Stimulated activated CD8-positive, alpha-beta memory T cell treated with anti-CD3 and anti-CD28 coated beads, Interleukin-4, amount 100 ng/mL, for 1 hour (primary cell): ENCODE results near the gene OASL.

Experiments
- DNase-seq, 2 donors: peaks; one replicate each; pipeline ENCODE4 v3.0.0-alpha.2; 2020; ENCODE audit warnings: low read depth in 2 of 2, low spot score in 1 of 2

The OASL gene

DNA sequence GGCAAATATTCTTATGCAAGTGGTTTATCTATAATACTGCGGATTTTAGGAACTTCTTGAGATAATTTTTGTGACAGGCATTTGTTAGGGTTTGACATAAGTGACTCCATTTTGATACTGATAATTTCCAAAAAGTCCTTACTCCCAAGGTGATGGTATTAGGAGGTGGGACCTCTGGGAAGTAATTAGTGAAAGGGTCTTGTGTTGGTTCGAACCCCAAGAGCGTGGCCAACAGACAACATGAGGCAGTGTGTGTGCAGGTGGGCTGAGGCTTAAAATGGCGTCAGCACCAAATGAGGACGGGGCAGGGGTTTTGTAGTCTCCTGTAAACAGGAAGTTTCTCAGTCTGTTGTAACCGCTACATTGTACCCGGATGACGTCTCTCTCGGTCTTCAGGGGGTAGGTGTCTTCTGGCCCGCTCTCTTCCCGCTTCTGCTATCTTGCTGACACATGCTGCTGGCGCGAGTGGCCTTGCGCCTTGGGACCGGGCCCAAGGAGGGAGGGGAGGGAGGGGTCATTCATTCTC, 21.0 kb downstream of the OASL start:
- DNase-seq, result no peak

DNA sequence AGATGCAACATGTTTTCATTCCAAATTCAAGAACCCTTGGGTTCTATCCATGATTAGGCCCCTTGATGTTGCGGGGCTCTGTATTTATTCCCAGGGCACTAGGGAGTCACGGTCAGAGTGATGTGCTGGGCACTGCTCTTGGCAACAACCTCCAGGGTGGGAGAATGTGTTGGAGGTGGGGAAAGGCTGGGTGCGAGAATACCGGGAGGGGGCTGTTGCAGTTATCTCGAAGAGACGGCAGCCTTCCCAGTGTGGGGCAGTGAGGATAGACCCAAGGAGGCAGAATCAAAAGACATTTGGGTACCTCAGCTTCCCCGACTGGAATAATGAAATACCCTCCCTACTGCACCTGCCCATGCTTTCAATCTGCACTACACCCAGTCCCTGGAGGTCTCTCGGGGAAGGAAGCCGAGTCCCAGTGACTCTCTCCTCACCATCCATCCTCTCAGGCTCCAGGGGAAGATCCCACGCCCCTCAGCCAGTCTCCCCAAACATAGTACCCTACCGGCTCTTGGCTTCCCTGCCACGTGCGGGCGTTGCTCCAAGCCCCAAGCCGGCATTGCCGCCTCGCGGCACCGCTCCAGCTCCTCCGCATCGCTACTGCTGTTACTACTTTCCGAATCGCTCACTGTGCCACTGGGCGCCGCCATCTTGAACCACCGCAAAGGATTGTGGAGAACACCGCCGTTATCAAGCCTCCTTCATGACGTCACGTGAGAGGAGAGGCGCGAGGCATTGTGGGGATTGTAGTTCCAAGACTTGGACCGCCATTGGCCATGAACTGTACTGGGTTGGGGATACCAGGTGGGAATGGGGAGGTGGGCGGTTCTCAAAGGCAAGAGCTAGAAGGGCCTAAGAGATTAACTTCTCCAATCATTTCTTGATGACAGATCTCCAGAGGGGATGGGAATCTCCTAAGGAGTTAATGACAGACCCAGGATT, 22.9 kb downstream of the OASL start, which contains the start of gene C12orf43:
Gene C12orf43, minus strand, starts transcription at position 663 of the 942 bp plus-strand sequence. Its CDS starts 13 bp downstream, at position 650.
- peak; percentile 81 for DNase-seq

DNA sequence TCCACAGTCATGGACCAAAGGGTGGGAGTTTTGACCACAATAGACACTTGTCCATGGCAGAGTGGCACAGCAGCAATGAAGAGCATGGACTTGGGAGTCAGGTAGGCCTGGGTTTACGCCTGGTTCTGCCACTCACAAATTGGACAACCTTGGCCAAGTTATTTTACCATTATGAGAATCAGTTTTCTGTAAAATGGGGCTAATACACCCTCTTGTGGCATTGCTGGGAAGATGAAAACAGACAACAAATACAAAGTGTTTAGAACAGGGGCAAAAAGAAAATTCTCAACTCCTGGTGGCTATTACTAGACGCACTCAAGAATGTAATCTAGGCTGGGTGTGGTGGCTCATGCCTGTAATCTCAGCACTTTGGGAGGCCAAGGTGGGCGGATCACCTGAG, 25.3 kb downstream of the OASL start:
- DNase-seq, result no peak

DNA sequence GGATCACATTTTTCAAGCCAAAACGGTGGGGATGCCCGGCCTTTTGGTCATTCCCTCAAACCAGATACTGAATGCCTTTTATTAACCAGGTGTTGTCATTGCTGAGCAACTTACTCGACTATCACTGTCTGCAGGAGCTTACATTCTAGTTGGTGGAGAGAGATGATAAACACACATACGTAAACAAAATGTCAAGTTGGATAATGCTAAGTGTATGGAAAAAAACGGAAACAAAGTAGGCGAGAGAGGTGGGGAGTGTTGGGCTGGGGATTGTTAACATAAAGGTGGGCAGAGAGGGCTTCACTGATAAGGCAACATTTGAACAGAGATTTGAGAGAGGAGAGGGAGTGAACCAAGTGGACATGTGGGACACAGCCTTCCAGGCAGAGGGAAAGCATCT, 27.2 kb downstream of the OASL start:
- DNase-seq, result no peak

DNA sequence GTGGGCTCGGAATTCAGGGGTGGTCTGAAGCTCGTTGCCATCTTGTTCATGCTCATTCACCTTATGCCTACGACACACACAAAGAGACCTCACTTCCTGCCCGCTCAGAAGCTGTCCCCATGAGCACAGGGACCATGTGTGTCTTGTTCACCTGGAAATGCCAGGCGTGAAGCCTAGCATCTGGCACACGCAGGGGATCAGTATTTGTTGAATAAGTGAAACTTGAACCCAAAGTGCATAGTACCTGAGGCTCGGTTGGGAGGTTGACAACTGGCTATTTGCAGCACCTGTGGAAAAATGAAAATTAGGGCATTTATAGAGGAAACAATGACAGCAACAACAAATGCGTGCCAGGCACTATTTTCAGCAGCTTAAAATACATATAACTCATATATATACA, 28.2 kb downstream of the OASL start:
- DNase-seq, result no peak

DNA sequence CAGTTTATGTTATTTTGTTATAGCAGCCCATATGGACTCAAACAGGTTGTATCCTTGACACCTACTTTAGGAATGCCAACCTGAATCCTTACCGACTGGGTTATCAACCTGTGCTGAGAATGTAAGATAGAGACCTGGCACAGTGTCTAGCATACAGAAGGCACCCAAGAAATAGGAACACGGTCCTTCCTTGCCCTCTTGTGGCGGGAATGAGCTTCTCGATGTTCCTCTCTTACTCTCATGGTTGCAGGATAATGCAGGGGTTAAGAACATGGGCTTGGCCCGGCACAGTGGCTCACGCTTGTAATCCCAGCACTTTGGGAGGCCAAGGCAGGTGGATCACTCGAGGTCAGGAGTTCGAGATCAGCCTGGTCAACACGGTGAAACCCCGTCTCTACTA, 29.3 kb downstream of the OASL start:
- DNase-seq, result no peak

DNA sequence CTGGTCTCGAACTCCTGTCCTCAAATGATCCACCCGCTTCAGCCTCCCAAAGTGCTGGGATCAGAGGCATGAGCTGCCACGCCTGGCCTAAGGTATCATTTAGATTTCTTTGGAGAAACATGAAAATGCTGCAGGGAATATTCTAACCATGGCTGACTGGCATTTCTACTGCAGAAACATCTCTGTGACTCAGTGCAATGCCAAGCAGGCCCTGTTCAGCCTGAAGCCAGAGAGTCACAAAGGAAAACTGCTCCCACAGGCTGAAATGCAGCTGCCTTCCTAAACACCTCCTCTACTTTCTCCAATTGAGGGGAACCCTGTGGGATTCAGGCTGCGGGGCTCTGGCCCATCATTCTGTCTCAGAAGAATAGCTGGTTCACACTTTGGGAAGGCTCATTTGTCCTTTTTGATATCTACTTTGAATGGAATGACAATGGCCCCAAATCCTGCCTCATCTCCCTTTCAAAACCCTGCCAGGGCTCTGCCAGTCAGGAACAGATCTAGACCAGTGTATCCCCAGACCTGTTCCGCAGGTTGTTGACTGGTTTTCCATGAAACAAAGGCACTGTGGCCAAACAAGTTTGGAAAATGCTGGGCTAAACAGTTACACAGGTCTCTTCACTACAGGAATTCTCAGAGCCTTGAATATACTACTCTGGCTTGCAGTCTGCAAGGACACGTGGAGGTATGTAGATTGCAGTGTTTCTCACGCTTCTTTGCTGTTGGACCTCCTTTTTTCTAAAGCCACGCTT, 30.5 kb downstream of the OASL start:
- no peak for DNase-seq

DNA sequence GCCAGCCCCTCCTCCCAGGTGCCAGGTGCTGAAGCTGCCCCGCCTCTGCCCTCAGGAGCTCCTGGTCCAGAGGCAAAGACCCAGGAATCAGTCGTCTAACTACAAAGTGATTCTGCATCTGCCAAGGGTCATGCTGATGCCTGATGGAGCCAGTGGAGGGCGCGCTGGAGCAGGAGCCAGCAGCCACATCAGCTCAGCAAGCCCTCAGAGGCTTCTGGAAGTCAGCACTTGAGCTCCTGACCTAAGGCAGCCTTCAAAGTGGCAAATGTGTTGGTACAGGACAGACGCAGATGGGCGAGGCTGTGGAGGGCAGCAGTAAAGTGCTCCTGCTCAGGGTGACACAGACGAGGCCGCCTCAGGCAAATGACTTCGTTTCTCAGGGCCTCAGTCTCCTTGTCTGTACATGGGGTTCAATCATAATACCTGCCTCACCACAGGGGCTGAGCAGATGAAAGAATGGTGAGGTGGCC, 33.7 kb downstream of the OASL start:
- DNase-seq, result peak; percentile 13 to 14

DNA sequence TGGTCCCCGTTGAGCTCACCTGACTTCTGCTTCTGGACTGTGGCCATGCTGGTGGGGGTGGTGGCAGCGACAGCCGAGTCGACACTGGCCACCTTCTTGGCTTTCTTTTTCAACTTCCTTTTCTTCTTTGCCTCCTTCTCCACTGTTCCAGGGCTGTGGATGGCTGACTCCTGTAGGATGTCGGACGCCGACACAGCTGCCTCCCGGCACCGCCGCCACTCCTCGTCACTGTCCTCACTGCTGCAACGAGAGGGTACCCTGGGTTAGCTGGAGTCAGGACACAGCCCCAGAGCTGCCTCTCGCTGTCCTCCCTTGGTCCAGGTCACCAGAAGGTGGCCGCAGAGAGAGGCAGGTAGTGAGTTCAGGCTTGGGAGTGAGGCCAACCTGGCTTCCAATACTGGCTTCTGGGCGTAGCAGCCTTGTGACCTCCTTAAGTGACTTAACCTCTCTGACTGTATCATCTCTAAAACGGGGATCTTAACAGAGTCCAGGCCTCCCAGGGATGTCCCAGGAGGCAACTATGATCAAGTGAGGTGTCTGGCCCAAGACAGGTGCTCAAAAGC, 34.7 kb downstream of the OASL start:
- no peak for DNase-seq

DNA sequence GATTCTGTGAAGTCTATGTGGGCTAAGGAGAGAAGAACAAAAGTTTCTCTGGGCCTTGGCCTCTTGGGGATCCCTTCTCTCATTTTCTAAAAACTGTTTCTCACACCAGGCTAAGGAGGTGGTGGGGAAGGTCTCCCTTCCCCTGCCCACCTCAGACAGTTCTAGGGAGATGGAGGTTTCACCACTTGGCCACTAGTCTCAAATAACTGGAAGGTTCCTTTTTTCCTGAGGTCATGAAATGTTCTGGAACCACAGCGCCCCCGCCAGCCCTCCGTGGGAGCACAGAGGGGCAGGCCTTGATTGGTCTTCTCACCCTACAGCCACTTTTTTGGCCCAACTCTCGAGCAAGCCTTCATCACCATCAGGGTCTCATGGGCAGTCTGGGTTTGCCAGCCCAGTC, 35.4 kb downstream of the OASL start:
- no peak for DNase-seq

DNA sequence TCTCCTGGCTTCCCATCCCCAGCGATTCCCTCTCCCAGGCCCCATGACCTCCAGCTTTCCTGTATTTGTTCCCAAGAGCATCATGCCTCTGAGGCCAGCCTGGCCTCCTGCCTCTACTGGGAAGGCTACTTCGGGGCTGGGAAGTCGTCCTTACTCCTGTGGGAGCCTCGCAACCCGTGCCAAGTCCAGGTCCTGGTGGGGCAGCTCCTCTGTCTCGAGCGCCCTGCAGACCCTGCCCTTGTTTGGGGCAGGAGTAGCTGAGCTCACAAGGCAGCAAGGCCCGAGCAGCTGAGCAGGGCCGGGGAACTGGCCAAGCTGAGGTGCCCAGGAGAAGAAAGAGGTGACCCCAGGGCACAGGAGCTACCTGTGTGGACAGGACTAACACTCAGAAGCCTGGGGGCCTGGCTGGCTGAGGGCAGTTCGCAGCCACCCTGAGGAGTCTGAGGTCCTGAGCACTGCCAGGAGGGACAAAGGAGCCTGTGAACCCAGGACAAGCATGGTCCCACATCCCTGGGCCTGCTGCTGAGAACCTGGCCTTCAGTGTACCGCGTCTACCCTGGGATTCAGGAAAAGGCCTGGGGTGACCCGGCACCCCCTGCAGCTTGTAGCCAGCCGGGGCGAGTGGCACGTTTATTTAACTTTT, 37.1 kb downstream of the OASL start:
- no peak for DNase-seq

DNA sequence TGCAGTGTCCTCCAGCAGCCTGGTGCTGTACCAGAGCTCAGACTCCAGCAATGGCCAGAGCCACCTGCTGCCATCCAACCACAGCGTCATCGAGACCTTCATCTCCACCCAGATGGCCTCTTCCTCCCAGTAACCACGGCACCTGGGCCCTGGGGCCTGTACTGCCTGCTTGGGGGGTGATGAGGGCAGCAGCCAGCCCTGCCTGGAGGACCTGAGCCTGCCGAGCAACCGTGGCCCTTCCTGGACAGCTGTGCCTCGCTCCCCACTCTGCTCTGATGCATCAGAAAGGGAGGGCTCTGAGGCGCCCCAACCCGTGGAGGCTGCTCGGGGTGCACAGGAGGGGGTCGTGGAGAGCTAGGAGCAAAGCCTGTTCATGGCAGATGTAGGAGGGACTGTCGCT, 38.0 kb downstream of the OASL start:
- DNase-seq, result no peak

DNA sequence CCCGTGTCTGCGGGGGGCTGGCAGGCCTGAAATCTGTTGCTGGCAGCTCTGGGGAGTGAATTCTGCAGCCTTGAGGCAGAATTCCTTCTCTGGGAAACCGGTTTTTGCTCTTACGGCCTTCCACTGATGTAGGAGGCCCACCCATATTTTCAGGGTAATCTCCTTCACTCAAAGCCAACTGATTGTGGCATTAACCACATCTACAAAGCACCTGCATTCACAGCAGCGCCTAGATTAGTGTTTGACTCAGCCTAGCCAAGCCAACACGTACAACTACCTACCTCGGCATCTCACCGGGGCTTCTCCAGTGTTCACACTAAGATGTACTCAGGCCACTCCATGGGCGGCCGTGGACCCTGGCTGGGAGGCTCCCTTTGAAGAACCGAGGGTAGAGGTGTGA, 38.5 kb downstream of the OASL start:
- no peak for DNase-seq

DNA sequence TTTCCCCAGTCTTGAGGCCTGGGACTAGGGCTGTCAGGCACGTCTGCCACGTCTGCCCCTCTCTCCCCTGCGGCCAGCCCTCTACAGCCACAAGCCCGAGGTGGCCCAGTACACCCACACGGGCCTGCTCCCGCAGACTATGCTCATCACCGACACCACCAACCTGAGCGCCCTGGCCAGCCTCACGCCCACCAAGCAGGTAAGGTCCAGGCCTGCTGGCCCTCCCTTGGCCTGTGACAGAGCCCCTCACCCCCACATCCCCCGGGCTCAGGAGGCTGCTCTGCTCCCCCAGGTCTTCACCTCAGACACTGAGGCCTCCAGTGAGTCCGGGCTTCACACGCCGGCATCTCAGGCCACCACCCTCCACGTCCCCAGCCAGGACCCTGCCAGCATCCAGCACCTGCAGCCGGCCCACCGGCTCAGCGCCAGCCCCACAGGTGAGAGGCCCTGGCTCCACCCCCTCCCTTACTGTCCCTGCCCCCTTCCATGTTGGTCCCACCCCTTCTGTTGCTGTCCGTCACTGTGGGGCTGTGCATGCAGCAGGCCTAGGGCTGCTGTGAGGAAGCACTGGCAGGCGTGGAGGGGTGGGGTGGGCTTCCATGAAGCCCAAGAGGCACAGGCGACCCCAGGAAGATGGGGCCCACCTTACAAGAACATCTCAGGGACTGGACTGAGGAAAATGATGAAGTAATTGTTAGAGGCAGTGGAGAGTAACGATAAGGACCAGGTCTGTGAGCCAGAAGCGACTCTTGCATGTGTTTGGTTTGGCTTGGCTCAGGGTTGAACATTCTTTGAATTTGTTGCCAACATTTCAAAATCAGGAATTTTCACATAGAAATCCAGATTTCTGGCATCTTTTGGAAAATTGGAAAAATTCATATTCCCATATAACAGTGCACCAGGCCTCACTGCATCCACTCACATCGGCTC, 39.6 kb downstream of the OASL start:
- DNase-seq, result no peak

DNA sequence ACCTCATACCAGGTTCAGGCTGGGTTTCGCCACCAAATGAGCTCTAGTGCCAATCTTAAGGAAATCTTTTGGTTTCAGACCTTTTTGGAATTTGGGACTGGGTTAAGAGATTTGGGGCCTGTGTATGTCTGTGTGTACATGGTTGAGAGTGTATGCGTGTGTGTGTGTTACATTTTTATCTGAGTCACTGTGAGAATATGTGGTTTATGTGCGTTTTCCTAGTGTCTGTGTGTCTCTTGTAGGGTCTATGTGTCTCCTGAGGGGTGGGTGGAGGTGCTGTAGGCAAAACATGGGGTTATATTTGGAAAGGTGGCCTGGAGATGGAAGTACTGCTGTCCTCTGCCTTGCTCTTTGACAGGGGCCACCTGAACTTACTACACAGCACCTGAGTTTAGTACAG, 40.6 kb downstream of the OASL start:
- DNase-seq, result no peak

DNA sequence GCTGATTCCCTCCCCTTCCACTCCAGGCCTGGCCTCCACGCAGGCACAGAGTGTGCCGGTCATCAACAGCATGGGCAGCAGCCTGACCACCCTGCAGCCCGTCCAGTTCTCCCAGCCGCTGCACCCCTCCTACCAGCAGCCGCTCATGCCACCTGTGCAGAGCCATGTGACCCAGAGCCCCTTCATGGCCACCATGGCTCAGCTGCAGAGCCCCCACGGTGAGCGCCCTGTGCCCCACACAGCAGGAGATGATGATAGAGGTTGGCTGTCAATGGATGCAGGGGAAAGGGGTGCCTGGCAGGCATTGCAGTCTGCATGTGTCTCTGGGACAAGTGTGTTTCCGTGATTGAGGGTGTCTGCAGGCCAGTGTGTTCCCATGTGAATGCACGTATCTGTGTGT, 41.6 kb downstream of the OASL start:
- DNase-seq, result no peak

DNA sequence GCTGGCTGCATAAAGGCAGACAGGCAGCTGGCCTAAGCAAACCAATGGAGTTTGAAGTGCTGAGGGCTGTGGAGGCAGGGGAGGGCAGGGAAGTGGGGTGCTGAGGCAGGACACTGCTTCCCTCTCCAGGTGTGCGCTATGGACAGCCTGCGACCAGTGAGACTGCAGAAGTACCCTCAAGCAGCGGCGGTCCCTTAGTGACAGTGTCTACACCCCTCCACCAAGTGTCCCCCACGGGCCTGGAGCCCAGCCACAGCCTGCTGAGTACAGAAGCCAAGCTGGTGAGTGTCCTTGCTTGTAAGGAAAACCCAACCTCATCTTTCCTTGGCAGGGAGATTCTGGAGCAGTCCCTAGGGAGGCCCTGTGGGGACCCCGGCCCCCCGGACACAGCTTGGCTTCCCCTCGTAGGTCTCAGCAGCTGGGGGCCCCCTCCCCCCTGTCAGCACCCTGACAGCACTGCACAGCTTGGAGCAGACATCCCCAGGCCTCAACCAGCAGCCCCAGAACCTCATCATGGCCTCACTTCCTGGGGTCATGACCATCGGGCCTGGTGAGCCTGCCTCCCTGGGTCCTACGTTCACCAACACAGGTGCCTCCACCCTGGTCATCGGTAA, 42.8 kb downstream of the OASL start:
- no peak for DNase-seq

DNA sequence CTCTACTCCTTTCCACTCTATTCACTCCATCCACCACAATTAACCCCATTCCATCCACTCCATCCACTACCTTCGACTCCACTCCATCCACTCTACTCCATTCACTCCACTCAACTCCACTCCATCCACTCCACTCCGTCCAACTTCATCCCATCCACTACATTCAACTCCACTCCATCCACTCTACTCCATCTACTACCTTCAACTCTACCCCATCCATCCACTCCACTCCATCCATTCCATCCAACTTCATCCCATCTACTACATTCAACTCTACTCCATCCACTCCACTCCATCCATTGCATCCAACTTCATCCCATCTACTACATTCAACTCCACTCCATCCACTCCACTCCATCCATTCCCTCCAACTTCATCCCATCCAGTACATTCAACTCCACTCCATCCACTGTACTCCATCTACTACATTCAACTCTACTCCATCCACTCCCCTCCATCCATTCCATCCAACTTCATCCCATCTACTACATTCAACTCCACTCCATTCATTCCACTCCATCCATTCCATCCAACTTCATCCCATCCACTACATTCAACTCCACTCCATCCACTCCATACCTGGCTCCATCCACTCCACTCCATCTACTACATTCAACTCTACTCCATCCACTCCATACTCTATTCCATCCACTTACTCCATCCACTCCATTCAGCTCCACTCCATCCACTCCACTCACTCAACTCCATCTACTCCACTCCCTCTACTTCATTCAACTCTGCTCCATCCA, 44.3 kb downstream of the OASL start:
- no peak for DNase-seq

DNA sequence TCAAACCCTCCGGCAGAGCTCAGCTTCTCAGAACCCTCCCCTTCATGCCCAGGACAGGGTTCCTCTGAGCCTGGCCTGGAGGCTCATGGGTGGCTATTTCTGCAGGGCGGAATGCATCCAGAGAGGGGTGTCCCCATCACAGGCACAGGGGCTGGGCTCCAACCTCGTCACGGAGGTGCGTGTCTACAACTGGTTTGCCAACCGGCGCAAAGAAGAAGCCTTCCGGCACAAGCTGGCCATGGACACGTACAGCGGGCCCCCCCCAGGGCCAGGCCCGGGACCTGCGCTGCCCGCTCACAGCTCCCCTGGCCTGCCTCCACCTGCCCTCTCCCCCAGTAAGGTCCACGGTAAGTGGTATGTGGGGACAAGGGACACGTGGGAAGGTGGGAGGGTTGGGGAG, 45.0 kb downstream of the OASL start:
- DNase-seq, result no peak
